GM23338 (cell line): ENCODE results near the gene PLAA. TPM values are rescaled to one million over a fixed set of nuclear protein-coding genes. Genes with fewer than 3 reads are reported as not detected.

Source experiments
- ATAC-seq: fragments of 200-7000 bp; cut with Tn5 transposase; 3 replicates; pipeline ENCODE4 v1.9.1; 2020
- DNase-seq: peaks from one replicate; pipeline ENCODE4 v3.0.0-alpha.2; 2015; ENCODE audit warnings: low spot score
- H2AFZ ChIP-seq: fragments of 200-600 bp; sonication (generic); 2 replicates; pipeline ENCODE4 v1.8.0; 2016; ENCODE audit warnings: antibody characterized with exemption, mild to moderate bottlenecking, moderate library complexity
- H3F3A ChIP-seq: fragments of 200-600 bp; sonication (generic); replicated peaks from 2 replicates; pipeline ENCODE4 v1.8.0; 2017; ENCODE audit warnings: antibody characterized with exemption, mixed run types, low read depth
- H3K27ac ChIP-seq: fragments of 200-600 bp; sonication (generic); 2 replicates; pipeline ENCODE4 v1.6.1; 2016; ENCODE audit warnings: low read depth
- H3K27me3 ChIP-seq: fragments of 200-600 bp; sonication (generic); 2 replicates; pipeline ENCODE4 v1.8.0; 2016; ENCODE audit warnings: mild to moderate bottlenecking, mixed run types, moderate library complexity; ENCODE audit not compliant: insufficient read depth
- H3K36me3 ChIP-seq: fragments of 200-600 bp; sonication (generic); 2 replicates; pipeline ENCODE4 v1.8.0; 2016; ENCODE audit warnings: mild to moderate bottlenecking; ENCODE audit not compliant: insufficient read depth
- H3K4me1 ChIP-seq: fragments of 200-600 bp; sonication (generic); 2 replicates; pipeline ENCODE4 v1.8.0; 2016; ENCODE audit warnings: mild to moderate bottlenecking, moderate library complexity; ENCODE audit not compliant: insufficient read depth
- H3K4me2 ChIP-seq: fragments of 200-600 bp; sonication (generic); 2 replicates; pipeline ENCODE4 v1.7.1; 2017; ENCODE audit warnings: mixed run types
- H3K4me3 ChIP-seq: fragments of 200-600 bp; sonication (generic); 2 replicates; pipeline ENCODE4 v1.6.1; 2016; ENCODE audit warnings: mixed run types
- H3K79me2 ChIP-seq: fragments of 200-600 bp; sonication (generic); replicated peaks from 2 replicates; pipeline ENCODE4 v1.8.0; 2017; ENCODE audit warnings: mild to moderate bottlenecking; ENCODE audit not compliant: insufficient read depth
- H3K9me2 ChIP-seq: fragments of 200-600 bp; sonication (generic); 2 replicates; pipeline ENCODE4 v1.8.0; 2017; ENCODE audit not compliant: insufficient read depth
- H4K20me1 ChIP-seq: fragments of 200-600 bp; sonication (generic); replicated peaks from 2 replicates; pipeline ENCODE4 v1.8.0; 2017; ENCODE audit warnings: mild to moderate bottlenecking; ENCODE audit not compliant: insufficient read depth
- H3K27ac Mint-ChIP-seq: 2 replicates; pipeline ENCODE4 v1.8.0; 2020; ENCODE audit warnings: inconsistent platforms, mild to moderate bottlenecking, moderate library complexity, mixed read lengths
- H3K27me3 Mint-ChIP-seq: 3 replicates; pipeline ENCODE4 v1.8.0; 2022; ENCODE audit warnings: low read depth, mild to moderate bottlenecking, moderate library complexity, mixed read lengths, inconsistent platforms; ENCODE audit not compliant: insufficient read depth, poor library complexity
- H3K36me3 Mint-ChIP-seq: 3 replicates; pipeline ENCODE4 v1.8.0; 2021; ENCODE audit warnings: low read depth, mild to moderate bottlenecking, inconsistent platforms, moderate library complexity, mixed read lengths
- H3K4me1 Mint-ChIP-seq: 3 replicates; pipeline ENCODE4 v1.8.0; 2020; ENCODE audit warnings: mild to moderate bottlenecking, inconsistent platforms, mixed read lengths
- H3K4me3 Mint-ChIP-seq: 3 replicates; pipeline ENCODE4 v1.8.0; 2021; ENCODE audit warnings: moderate library complexity, mild to moderate bottlenecking, inconsistent platforms, mixed read lengths
- H3K9me3 Mint-ChIP-seq: 3 replicates; pipeline ENCODE4 v1.8.0; 2020; ENCODE audit warnings: moderate library complexity, mild to moderate bottlenecking, inconsistent platforms, mixed read lengths
- CREB1 ChIP-seq: fragments of 250-450 bp; sonication (Bioruptor Pico); IDR thresholded peaks from 2 replicates; pipeline ENCODE4 v1.5.0; 2020; ENCODE audit warnings: low read depth, mild to moderate bottlenecking, moderate library complexity
- ETS1 ChIP-seq: IDR thresholded peaks from 2 replicates; pipeline ENCODE4 v1.6.1; 2016; ENCODE audit warnings: antibody characterized with exemption
- EZH2 ChIP-seq: fragments of 200-600 bp; sonication (generic); IDR thresholded peaks from one replicate; pipeline ENCODE4 v1.8.0; 2017; ENCODE audit warnings: antibody characterized with exemption, mild to moderate bottlenecking, low read depth; ENCODE audit not compliant: unreplicated experiment
- EZH2phosphoT487 ChIP-seq: fragments of 200-600 bp; sonication (generic); IDR thresholded peaks from one replicate; pipeline ENCODE4 v1.8.1; 2018; ENCODE audit warnings: antibody characterized with exemption; ENCODE audit not compliant: unreplicated experiment
- JUNB ChIP-seq: IDR thresholded peaks from one replicate; pipeline ENCODE4 v1.6.1; 2016; ENCODE audit warnings: antibody characterized with exemption; ENCODE audit not compliant: unreplicated experiment
- NANOG ChIP-seq: IDR thresholded peaks from 2 replicates; pipeline ENCODE4 v1.6.1; 2016; ENCODE audit warnings: antibody characterized with exemption, borderline replicate concordance
- POLR2AphosphoS5 ChIP-seq: IDR thresholded peaks from 2 replicates; pipeline ENCODE4 v1.6.1; 2016; ENCODE audit warnings: antibody characterized with exemption, low read depth
- STAT1 ChIP-seq: IDR thresholded peaks from one replicate; pipeline ENCODE4 v1.6.1; 2016; ENCODE audit warnings: antibody characterized with exemption; ENCODE audit not compliant: unreplicated experiment
- ZNF114 ChIP-seq: fragments of 250-450 bp; sonication (Bioruptor Pico); IDR thresholded peaks from 2 replicates; pipeline ENCODE4 v1.5.0; 2020; ENCODE audit warnings: mild to moderate bottlenecking, moderate library complexity
- ZNF331 ChIP-seq: fragments of 250-450 bp; sonication (Bioruptor Pico); IDR thresholded peaks from 2 replicates; pipeline ENCODE4 v1.5.0; 2020; ENCODE audit warnings: low read depth, mild to moderate bottlenecking, moderate library complexity
- polyA plus RNA-seq: library from polyadenylated mRNA; unstranded; fragments of >200 nt; fragmentation: Nextera tagmentation; extraction: Ambion mirVana; gene quantifications from 2 replicates; pipeline ENCODE4 v1.2.1, GENCODE V29; 2016
- total RNA-seq: library from RNA; depleted of rRNA; stranded (reverse); fragments of >200 nt; shearing (Covaris generic); gene quantifications from 2 replicates; pipeline ENCODE4 v1.2.3, GENCODE V29; 2014
- TF ChIP-seq, protein P1 (sequence below): IDR thresholded peaks from one replicate; pipeline ENCODE4 v1.6.1; 2018; ENCODE audit warnings: antibody characterized with exemption; ENCODE audit not compliant: unreplicated experiment
- TF ChIP-seq, protein P2 (sequence below), 2 experiments: fragments of 200-600 bp in 1 of 2; sonication (generic) in 1 of 2; conservative IDR thresholded peaks; 2 replicates each; pipeline versions ENCODE4 v1.5.1 to v1.6.1; 2016 to 2017; ENCODE audit warnings: antibody characterized with exemption in 2 of 2, low read depth in 2 of 2, mild to moderate bottlenecking in 2 of 2, moderate library complexity in 1 of 2
- TF ChIP-seq, protein P3 (sequence below): fragments of 250-450 bp; sonication (Bioruptor Pico); IDR thresholded peaks from 2 replicates; pipeline ENCODE4 v1.5.0; 2020; ENCODE audit warnings: mild to moderate bottlenecking, moderate library complexity

Gene PLAA
- total and polyA plus RNA-seq, 2 experiments from 2014 or later, result 24.8 to 72.1 TPM

GRCh38 chr9:26937816-26938371, 9.1 kb downstream of the PLAA start:
- Mint-ChIP-seq H3K4me1 (peaks cover 27% of the 10 kb centered on the region), H3K4me3 (no peak overlapping the region), H3K27me3 (peaks cover 4% of the 10 kb centered on the region), H3K36me3 (peaks cover 15% of the 10 kb centered on the region; the same call in 2 of the 3 replicates), H3K9me3 (peaks cover 2% of the 10 kb centered on the region; the same call in 2 of the 3 replicates), H3K27ac (no peak overlapping the region; the same call in 1 of the 2 replicates)
- Histone ChIP-seq H2AFZ (no peak overlapping the region), H3K4me3 (no peak overlapping the region), H3K4me1 (peaks cover 16% of the 10 kb centered on the region), H3K36me3 (no peaks in the 10 kb centered on the region), H3K9me2 (no peaks in the 10 kb centered on the region), H3K27ac (no peak overlapping the region; the same call in 1 of the 2 replicates), H3K79me2 (peaks cover 95% of the 10 kb centered on the region), H3F3A (no peaks in the 10 kb centered on the region), H4K20me1 (peaks cover 11% of the 10 kb centered on the region), H3K4me2 (no peak overlapping the region), H3K27me3 (no peaks in the 10 kb centered on the region)
- ATAC-seq (no peak), DNase-seq (no peak)
- no peak for TF ChIP-seq STAT1
- TF ChIP-seq, protein P1, sequence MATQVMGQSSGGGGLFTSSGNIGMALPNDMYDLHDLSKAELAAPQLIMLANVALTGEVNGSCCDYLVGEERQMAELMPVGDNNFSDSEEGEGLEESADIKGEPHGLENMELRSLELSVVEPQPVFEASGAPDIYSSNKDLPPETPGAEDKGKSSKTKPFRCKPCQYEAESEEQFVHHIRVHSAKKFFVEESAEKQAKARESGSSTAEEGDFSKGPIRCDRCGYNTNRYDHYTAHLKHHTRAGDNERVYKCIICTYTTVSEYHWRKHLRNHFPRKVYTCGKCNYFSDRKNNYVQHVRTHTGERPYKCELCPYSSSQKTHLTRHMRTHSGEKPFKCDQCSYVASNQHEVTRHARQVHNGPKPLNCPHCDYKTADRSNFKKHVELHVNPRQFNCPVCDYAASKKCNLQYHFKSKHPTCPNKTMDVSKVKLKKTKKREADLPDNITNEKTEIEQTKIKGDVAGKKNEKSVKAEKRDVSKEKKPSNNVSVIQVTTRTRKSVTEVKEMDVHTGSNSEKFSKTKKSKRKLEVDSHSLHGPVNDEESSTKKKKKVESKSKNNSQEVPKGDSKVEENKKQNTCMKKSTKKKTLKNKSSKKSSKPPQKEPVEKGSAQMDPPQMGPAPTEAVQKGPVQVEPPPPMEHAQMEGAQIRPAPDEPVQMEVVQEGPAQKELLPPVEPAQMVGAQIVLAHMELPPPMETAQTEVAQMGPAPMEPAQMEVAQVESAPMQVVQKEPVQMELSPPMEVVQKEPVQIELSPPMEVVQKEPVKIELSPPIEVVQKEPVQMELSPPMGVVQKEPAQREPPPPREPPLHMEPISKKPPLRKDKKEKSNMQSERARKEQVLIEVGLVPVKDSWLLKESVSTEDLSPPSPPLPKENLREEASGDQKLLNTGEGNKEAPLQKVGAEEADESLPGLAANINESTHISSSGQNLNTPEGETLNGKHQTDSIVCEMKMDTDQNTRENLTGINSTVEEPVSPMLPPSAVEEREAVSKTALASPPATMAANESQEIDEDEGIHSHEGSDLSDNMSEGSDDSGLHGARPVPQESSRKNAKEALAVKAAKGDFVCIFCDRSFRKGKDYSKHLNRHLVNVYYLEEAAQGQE, result no peak
- TF ChIP-seq, protein P2, sequence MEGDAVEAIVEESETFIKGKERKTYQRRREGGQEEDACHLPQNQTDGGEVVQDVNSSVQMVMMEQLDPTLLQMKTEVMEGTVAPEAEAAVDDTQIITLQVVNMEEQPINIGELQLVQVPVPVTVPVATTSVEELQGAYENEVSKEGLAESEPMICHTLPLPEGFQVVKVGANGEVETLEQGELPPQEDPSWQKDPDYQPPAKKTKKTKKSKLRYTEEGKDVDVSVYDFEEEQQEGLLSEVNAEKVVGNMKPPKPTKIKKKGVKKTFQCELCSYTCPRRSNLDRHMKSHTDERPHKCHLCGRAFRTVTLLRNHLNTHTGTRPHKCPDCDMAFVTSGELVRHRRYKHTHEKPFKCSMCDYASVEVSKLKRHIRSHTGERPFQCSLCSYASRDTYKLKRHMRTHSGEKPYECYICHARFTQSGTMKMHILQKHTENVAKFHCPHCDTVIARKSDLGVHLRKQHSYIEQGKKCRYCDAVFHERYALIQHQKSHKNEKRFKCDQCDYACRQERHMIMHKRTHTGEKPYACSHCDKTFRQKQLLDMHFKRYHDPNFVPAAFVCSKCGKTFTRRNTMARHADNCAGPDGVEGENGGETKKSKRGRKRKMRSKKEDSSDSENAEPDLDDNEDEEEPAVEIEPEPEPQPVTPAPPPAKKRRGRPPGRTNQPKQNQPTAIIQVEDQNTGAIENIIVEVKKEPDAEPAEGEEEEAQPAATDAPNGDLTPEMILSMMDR (conservative IDR thresholded peaks at IDR 0.05; ENCODE audit: low read depth in 2 of 2), result no peak
- TF ChIP-seq NANOG, result no peak
- no peak for TF ChIP-seq POLR2AphosphoS5
- TF ChIP-seq, protein P3, sequence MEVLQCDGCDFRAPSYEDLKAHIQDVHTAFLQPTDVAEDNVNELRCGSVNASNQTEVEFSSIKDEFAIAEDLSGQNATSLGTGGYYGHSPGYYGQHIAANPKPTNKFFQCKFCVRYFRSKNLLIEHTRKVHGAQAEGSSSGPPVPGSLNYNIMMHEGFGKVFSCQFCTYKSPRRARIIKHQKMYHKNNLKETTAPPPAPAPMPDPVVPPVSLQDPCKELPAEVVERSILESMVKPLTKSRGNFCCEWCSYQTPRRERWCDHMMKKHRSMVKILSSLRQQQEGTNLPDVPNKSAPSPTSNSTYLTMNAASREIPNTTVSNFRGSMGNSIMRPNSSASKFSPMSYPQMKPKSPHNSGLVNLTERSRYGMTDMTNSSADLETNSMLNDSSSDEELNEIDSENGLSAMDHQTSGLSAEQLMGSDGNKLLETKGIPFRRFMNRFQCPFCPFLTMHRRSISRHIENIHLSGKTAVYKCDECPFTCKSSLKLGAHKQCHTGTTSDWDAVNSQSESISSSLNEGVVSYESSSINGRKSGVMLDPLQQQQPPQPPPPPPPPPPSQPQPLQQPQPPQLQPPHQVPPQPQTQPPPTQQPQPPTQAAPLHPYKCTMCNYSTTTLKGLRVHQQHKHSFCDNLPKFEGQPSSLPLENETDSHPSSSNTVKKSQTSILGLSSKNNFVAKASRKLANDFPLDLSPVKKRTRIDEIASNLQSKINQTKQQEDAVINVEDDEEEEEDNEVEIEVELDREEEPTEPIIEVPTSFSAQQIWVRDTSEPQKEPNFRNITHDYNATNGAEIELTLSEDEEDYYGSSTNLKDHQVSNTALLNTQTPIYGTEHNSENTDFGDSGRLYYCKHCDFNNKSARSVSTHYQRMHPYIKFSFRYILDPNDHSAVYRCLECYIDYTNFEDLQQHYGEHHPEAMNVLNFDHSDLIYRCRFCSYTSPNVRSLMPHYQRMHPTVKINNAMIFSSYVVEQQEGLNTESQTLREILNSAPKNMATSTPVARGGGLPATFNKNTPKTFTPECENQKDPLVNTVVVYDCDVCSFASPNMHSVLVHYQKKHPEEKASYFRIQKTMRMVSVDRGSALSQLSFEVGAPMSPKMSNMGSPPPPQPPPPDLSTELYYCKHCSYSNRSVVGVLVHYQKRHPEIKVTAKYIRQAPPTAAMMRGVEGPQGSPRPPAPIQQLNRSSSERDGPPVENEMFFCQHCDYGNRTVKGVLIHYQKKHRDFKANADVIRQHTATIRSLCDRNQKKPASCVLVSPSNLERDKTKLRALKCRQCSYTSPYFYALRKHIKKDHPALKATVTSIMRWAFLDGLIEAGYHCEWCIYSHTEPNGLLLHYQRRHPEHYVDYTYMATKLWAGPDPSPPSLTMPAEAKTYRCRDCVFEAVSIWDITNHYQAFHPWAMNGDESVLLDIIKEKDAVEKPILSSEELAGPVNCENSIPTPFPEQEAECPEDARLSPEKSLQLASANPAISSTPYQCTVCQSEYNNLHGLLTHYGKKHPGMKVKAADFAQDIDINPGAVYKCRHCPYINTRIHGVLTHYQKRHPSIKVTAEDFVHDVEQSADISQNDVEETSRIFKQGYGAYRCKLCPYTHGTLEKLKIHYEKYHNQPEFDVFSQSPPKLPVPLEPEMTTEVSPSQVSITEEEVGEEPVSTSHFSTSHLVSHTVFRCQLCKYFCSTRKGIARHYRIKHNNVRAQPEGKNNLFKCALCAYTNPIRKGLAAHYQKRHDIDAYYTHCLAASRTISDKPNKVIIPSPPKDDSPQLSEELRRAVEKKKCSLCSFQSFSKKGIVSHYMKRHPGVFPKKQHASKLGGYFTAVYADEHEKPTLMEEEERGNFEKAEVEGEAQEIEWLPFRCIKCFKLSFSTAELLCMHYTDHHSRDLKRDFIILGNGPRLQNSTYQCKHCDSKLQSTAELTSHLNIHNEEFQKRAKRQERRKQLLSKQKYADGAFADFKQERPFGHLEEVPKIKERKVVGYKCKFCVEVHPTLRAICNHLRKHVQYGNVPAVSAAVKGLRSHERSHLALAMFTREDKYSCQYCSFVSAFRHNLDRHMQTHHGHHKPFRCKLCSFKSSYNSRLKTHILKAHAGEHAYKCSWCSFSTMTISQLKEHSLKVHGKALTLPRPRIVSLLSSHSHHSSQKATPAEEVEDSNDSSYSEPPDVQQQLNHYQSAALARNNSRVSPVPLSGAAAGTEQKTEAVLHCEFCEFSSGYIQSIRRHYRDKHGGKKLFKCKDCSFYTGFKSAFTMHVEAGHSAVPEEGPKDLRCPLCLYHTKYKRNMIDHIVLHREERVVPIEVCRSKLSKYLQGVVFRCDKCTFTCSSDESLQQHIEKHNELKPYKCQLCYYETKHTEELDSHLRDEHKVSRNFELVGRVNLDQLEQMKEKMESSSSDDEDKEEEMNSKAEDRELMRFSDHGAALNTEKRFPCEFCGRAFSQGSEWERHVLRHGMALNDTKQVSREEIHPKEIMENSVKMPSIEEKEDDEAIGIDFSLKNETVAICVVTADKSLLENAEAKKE (CRISPR knock-in tag), result no peak
- no peak for TF ChIP-seq ZNF114 (CRISPR knock-in tag)
- TF ChIP-seq ETS1, result no peak
- no peak for TF ChIP-seq ZNF331 (CRISPR knock-in tag)
- no peak for TF ChIP-seq CREB1
- TF ChIP-seq EZH2phosphoT487, result no peak
- no peak for TF ChIP-seq JUNB
- no peak for TF ChIP-seq EZH2
